Measurements from ENCODE around the gene HSD17B2.

GRCh38 chr16:82136956-82137821 is 102.1 kb downstream of the HSD17B2 start:
- TF ChIP-seq CTCF (IDR thresholded peaks at IDR 0.05) (no peak), POLR2A (IDR thresholded peaks at IDR 0.05) (no peak)
